ENCODE measurements around the gene OSBPL6. TPM values are rescaled to one million over a fixed set of nuclear protein-coding genes. Genes with fewer than 3 reads are reported as not detected.

The OSBPL6 gene
- total and polyA plus RNA-seq, 4 donors: 1.3 to 3.3 (median 2.2) TPM

DNA sequence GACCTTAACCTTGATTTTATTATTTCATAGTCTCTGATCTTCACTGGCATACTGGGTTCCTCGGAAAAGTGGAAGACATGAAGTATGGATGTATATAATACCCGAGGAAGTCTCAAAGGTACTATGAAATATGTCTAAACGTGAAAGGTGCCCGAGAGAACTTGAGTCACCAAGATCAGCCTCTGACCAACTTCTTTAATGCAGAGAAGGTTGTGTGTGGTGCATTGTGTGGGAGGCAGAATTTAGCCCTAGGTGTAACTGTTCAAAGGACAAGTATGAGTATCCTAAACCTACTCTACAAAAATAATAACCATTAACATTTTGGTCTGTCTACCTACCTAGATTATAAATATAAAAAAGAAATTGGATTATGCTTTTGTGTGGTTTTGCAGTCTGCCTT is 36.1 kb downstream of the OSBPL6 start:
- no peaks in the 10 kb centered on the region for H3K4me1 ChIP-seq (ENCODE audit: control insufficient read depth in 4 of 4, insufficient read depth in 4 of 4, low read length in 3 of 4)
- no peaks in the 10 kb centered on the region for H3K9me3 ChIP-seq (ENCODE audit: control insufficient read depth in 4 of 4, low read length in 3 of 4)
- no peaks in the 10 kb centered on the region for H3K27me3 ChIP-seq (ENCODE audit: control insufficient read depth in 4 of 4, insufficient read depth in 4 of 4, low read length in 3 of 4)
- no peak overlapping the region for H3K9ac ChIP-seq (ENCODE audit: low read depth in 1 of 2, low read length in 2 of 2)
- H3K27ac ChIP-seq (ENCODE audit: low read depth in 1 of 2, low read length in 2 of 2): no peak overlapping the region
- no peaks in the 10 kb centered on the region for H3K36me3 ChIP-seq (ENCODE audit: control insufficient read depth in 4 of 4, insufficient read depth in 3 of 4, low read depth in 1 of 4, low read length in 3 of 4)
- DNase-seq (ENCODE audit: low spot score): no peak
- WGBS: 92% methylated on average over 4 of the region's 4 CpGs
- no peak overlapping the region for H3K4me3 ChIP-seq (ENCODE audit: low read depth in 1 of 3, low read length in 3 of 3)
- no peak for TF ChIP-seq JUND (IDR thresholded peaks at IDR 0.05)
- TF ChIP-seq, protein P1, sequence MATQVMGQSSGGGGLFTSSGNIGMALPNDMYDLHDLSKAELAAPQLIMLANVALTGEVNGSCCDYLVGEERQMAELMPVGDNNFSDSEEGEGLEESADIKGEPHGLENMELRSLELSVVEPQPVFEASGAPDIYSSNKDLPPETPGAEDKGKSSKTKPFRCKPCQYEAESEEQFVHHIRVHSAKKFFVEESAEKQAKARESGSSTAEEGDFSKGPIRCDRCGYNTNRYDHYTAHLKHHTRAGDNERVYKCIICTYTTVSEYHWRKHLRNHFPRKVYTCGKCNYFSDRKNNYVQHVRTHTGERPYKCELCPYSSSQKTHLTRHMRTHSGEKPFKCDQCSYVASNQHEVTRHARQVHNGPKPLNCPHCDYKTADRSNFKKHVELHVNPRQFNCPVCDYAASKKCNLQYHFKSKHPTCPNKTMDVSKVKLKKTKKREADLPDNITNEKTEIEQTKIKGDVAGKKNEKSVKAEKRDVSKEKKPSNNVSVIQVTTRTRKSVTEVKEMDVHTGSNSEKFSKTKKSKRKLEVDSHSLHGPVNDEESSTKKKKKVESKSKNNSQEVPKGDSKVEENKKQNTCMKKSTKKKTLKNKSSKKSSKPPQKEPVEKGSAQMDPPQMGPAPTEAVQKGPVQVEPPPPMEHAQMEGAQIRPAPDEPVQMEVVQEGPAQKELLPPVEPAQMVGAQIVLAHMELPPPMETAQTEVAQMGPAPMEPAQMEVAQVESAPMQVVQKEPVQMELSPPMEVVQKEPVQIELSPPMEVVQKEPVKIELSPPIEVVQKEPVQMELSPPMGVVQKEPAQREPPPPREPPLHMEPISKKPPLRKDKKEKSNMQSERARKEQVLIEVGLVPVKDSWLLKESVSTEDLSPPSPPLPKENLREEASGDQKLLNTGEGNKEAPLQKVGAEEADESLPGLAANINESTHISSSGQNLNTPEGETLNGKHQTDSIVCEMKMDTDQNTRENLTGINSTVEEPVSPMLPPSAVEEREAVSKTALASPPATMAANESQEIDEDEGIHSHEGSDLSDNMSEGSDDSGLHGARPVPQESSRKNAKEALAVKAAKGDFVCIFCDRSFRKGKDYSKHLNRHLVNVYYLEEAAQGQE (IDR thresholded peaks at IDR 0.05): no peak

DNA sequence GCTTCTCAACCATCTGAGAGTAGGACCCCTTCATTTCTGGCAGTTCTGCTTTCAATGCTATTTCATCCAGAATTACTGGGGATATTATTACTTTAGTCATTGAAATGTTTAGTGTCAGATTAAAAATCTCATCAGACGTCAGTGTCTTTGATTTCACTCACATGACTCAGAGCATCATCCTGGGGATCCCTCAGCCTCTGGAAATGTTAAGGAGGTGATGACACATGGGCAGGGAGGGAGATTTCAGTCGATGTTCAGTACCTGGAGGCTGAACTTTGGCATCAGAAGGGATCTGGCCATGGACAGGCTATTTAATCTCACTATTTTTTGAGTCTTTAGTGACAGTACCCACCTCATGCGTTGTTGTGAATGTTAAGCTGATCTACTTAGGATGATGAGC is 39.1 kb downstream of the OSBPL6 start:
- no peak overlapping the region for H3K9ac ChIP-seq (ENCODE audit: low read depth in 1 of 2, low read length in 2 of 2)
- H3K27me3 ChIP-seq (ENCODE audit: control insufficient read depth in 4 of 4, insufficient read depth in 4 of 4, low read length in 3 of 4): no peaks in the 10 kb centered on the region
- DNase-seq (ENCODE audit: low spot score): no peak
- no peaks in the 10 kb centered on the region for H3K36me3 ChIP-seq (ENCODE audit: control insufficient read depth in 4 of 4, insufficient read depth in 3 of 4, low read depth in 1 of 4, low read length in 3 of 4)
- no peak overlapping the region for H3K4me3 ChIP-seq (ENCODE audit: low read depth in 1 of 3, low read length in 3 of 3)
- H3K27ac ChIP-seq (ENCODE audit: low read depth in 1 of 2, low read length in 2 of 2): no peak overlapping the region
- H3K9me3 ChIP-seq (ENCODE audit: control insufficient read depth in 4 of 4, low read length in 3 of 4): no peaks in the 10 kb centered on the region
- TF ChIP-seq YY1 (IDR thresholded peaks at IDR 0.05): no peak
- TF ChIP-seq, protein P2, sequence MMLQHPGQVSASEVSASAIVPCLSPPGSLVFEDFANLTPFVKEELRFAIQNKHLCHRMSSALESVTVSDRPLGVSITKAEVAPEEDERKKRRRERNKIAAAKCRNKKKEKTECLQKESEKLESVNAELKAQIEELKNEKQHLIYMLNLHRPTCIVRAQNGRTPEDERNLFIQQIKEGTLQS (IDR thresholded peaks at IDR 0.05): no peak
- no peak for TF ChIP-seq RXRA (IDR thresholded peaks at IDR 0.05)
- 73% methylated on average over 3 of the region's 3 CpGs for WGBS
- peaks cover 0 to under 1% (median under 1%) of the 10 kb centered on the region in 4 donors for H3K4me1 ChIP-seq (ENCODE audit: control insufficient read depth in 4 of 4, insufficient read depth in 4 of 4, low read length in 3 of 4)

DNA sequence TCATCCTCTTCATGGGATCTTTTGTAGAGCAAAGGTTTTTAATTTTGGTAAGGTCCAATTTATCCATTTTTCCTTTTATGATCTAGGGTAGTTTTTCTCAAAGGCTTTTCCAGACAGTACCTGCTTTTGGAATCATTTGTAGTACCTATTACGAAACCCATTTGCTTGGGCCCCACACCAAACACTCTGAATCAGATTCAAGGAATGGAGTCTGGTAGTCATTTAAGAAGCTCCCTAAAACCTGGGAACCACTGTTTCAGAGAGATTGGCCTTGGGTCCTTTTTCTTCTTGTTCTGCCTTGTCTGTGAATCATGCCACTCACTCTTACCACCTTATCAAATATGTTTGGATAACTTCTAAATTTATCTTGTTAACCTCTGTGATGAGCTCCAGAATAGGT is 40.3 kb downstream of the OSBPL6 start:
- DNase-seq (ENCODE audit: low spot score): no peak
- H3K9me3 ChIP-seq (ENCODE audit: control insufficient read depth in 4 of 4, low read length in 3 of 4): no peaks in the 10 kb centered on the region
- peaks cover 2 to 6% (median 3%) of the 10 kb centered on the region in 4 donors for H3K4me1 ChIP-seq (ENCODE audit: control insufficient read depth in 4 of 4, insufficient read depth in 4 of 4, low read length in 3 of 4)
- no peak overlapping the region for H3K4me3 ChIP-seq (ENCODE audit: low read depth in 1 of 3, low read length in 3 of 3)
- WGBS: 87% methylated on average over 1 of the region's 1 CpG
- H3K36me3 ChIP-seq (ENCODE audit: control insufficient read depth in 4 of 4, insufficient read depth in 3 of 4, low read depth in 1 of 4, low read length in 3 of 4): no peaks in the 10 kb centered on the region
- no peak overlapping the region for H3K9ac ChIP-seq (ENCODE audit: low read depth in 1 of 2, low read length in 2 of 2)
- TF ChIP-seq TAF1 (conservative IDR thresholded peaks at IDR 0.05) (no peak), SP1 (IDR thresholded peaks at IDR 0.05) (no peak), FOXA1 (IDR thresholded peaks at IDR 0.05) (no peak), RXRA (IDR thresholded peaks at IDR 0.05) (no peak), HNF4G (IDR thresholded peaks at IDR 0.05) (no peak), EGR1 (IDR thresholded peaks at IDR 0.05; ENCODE audit: low read depth in 2 of 2) (no peak)
- TF ChIP-seq, protein P1 (IDR thresholded peaks at IDR 0.05): no peak
- TF ChIP-seq, protein P2 (IDR thresholded peaks at IDR 0.05): no peak
- TF ChIP-seq, protein P3, sequence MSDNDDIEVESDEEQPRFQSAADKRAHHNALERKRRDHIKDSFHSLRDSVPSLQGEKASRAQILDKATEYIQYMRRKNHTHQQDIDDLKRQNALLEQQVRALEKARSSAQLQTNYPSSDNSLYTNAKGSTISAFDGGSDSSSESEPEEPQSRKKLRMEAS (IDR thresholded peaks at IDR 0.05): no peak
- no peaks in the 10 kb centered on the region for H3K27me3 ChIP-seq (ENCODE audit: control insufficient read depth in 4 of 4, insufficient read depth in 4 of 4, low read length in 3 of 4)
- H3K27ac ChIP-seq (ENCODE audit: low read depth in 1 of 2, low read length in 2 of 2): no peak overlapping the region

Data from liver (tissue), 9 donors.